ENCODE results near the gene ZNF213. TPM values are rescaled to one million over a fixed set of nuclear protein-coding genes. Genes with fewer than 3 reads are reported as not detected.
"Not testable (repeated sequence)": the region's sequence is repeated elsewhere in the genome, so short reads cannot be mapped to it uniquely, and the experiment has no call there.

ZNF213 gene
- total RNA-seq, 1 donor from 2014 or later = 4.3 TPM

DNA sequence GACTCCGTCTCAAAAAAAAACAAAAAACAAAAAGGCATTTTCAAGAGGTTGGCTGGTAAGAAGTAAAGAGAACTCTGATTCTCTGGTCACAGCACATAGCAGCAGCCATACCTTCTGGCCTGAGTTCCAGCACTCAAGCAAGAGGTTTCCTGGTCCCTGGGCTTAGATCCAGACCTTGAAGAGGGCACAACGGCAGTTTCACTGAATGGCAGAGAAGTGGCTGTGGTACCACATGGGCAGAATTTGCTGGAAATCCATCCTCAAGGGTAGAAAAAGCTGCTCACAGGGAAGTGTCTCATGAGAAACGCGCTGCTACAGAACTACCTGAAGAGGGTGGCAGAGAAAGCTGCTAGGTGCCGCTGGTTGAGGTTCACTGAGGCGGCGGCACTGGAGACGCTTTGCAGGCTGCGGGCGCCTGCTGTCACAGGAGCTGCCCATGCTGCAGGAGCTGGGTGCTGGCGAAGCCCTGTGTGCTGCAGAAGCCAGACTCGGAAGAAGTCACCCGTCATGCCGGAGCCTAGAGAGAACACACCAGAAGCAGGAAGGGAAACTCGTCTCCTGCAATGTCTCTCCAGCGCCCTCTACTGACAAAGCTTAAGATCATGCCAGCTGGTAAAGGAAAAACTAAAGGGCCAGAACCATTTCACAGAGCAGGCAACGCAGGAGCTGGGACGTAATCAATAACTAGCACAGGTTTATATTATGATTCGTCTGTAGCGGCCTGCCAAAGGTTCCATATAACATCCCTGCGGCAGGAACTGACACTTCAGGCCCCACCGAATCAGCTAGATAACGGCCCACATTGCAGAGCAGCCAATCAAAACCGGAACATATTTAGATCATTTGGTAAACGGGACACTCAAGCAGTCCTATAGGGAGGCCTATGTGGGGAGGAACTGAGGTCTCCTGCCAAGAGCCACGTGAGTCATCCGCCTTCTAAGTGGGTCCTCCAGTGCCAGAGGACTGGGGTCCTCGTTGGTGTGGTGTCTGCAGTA, 5.4 kb upstream of the ZNF213 start:
- DNase-seq (ENCODE audit: low read depth) = peak; percentile 89

DNA sequence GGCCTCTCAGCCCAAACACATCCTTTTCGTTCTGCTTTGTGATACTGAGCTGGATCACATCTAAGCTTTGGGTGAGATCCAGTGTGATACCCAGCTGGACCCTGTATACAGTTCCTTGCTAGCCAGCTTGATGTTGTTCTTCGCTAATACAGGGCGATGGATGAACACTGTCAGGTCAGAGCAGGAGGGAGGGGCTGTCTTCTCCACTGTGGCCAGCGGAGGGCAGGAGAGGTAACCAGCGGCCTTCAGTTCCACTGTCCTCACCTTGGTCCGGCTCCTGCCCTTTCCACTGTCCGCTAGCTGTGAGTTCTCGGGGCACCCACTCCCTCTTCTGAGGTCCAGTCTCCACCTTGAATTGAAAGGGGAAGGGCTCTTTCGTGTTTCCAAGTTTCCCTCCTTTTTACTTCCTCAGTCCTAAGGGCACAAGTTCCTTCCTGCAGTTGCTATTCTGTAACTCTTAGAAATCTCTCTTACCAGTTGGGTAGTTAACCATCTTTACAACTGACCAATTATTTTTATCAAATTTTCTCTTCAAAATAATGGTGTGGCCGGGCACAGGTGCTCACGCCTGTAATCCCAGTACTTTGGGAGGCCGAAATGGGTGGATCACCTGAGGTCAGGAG, 3.0 kb upstream of the ZNF213 start:
- peak; percentile 47 for DNase-seq (ENCODE audit: low read depth)

DNA sequence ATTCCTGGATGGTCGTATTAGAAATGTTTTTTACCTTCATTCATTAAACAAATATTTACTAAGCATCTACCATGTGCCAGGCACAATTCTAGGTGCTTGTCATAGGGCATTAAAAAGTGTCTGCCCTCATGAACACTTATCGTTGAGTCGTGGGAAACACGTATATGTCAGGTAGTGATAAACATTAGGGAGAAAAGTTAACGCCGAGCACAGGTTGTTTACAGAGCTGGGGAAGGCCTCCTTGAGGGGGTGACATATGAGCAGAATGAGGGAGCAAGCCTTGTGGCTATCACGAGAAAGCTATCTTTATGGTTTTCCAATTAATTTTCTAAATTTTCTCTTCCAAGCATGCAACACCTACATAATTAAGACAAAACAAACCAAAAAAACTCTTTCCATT, 985 bp upstream of the ZNF213 start:
- no peak for DNase-seq (ENCODE audit: low read depth)

DNA sequence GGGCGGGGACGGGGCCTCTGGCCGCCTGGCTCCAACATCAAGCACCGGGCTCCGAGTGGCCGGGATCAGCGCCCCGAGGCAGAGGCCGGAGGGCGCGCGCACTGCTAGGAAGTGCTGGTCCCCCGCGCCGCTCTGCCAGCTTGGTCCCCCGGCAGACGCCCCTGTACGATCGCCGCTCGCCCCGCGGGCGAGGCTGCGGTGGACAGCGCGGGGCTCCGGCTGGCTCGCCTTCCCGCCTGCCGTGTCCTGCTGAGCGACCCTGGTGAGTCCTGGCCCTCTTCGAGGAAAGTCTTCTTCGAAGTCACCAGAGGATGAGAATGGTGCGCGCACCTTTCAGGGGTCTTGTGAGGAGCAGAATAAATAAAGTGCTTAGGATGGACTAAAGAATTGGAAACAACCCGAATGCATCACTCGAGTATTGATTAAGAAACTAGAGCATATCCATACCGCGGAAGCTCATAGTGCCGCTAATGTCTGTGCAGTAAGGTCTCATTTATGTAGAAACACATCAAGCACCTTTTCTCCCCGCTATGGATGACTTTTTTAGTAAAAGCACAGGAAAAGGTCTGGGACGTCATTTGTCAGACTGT, 392 bp downstream of the ZNF213 start:
- DNase-seq (ENCODE audit: low read depth) = no peak

DNA sequence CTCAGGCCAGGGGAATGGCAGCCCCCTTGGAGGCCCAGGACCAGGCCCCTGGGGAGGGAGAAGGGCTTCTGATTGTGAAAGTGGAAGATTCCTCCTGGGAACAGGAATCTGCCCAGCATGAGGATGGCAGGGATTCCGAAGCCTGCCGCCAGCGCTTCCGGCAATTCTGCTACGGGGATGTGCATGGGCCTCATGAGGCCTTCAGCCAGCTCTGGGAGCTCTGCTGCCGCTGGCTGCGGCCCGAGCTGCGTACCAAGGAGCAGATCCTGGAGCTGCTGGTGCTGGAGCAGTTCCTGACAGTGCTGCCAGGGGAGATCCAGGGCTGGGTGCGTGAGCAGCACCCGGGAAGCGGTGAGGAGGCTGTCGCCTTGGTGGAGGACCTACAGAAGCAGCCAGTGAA, 2.4 kb downstream of the ZNF213 start:
- no peak for DNase-seq (ENCODE audit: low read depth)

DNA sequence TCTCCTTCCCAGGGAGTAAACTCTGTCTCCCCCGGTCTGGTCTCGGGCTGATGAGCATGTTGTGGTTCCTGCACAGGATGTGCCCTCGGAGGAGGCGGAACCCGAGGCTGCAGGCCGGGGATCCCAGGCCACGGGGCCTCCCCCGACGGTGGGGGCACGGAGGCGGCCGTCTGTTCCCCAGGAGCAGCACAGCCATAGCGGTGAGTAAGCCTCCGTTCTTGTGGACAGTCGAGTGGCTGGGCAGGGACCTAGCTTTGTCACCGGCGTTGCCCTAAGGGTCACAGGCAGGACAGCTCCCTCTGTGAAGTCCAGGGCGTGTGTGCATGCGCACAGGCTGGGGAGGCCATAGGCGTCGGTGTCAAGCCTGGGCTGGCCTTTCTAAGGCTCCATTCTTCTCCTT, 3.5 kb downstream of the ZNF213 start:
- no peak for DNase-seq (ENCODE audit: low read depth)

DNA sequence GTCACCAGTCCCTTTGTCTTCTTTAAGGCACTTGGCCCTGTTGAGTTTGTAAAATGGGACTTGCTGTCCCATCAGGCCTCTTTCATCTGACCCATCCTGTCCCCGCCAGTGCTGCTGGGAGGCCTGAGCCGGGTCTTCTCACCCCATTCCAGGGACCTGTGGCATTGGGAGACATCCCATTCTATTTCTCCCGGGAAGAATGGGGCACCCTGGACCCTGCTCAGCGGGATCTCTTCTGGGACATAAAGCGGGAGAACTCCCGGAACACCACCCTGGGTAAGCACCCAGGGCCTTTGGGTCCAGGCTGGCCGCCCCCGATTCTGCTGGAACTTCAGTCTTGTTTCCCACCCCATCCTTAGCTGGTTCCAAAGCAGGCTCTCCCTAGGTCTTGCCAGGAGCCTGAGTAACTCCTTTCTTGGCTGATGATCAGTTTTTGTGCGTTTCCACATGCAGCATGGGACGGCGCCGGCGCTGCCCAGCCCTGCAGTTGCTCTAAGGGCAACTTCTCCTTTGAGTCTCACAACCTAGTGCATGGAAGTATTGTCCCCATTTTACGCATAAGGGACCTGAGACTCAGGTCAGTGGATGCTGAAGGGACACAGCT, 4.1 kb downstream of the ZNF213 start:
- no peak for DNase-seq (ENCODE audit: low read depth)

DNA sequence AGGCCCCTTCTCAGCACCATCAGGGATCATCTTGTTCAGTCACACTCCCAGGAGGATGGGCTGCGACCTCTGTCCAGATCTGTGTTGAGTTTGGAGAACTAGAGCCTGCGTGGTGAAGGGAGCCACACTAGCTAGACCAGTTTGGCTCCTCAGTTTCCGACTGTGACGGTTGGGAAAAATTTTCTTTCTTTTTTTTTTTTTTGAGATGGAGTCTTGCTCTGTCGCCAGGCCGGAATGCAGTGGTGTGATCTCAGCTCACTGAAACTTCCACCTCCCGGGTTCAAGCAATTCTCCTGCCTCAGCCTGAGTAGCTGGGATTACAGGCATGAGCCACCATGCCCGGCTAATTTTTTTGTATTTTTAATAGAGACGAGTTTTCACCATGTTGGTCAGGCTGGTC, 4.7 kb downstream of the ZNF213 start:
- not testable (repeated sequence) for DNase-seq (ENCODE audit: low read depth)

DNA sequence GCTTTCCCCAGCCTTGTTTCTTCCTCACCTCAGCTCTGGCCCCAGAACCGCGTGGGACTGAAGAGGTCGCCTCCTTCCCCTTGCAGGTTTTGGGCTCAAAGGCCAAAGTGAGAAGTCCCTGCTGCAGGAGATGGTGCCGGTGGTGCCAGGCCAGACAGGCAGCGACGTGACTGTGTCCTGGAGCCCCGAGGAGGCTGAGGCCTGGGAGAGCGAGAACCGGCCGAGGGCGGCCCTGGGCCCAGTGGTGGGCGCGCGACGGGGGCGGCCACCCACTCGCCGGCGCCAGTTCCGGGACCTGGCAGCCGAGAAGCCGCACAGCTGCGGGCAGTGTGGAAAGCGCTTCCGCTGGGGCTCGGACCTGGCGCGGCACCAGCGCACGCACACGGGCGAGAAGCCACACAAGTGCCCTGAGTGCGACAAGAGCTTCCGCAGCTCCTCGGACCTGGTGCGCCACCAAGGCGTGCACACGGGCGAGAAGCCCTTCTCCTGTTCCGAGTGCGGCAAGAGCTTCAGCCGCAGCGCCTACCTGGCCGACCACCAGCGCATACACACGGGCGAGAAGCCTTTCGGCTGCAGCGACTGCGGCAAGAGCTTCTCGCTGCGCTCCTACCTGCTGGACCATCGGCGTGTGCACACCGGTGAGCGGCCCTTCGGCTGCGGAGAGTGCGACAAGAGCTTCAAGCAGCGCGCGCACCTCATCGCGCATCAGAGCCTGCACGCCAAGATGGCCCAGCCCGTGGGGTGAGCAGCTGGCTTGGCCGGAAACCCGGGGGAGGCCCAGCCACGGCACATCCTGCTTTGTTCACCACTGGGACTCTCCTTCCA, 6.0 kb downstream of the ZNF213 start:
- no peak for DNase-seq (ENCODE audit: low read depth)

DNA sequence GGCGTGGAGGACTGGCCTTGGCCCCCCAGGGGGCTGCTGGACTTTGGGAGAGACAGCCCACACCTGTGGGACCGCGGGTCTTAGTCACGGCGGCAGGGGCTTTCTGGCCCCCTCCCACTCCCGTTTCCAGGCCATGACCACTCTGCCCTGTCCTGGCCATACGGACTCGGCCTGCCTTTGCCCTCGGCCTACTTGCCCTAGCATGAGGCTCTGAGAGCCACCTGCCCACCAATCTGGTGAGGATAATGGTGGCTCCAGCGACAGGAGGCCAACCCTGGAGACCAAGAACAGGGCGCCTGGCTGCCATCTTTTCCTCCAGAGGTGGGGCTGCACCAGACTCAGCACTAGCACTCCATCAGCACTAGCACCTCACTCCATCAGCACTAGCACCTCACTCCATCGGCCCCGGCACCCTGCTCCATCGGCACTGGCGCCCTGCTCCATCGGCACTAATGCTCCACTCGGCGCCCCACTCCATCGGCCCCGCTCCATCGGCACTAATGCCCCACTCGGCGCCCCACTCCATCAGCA, 7.0 kb downstream of the ZNF213 start:
- no peak for DNase-seq (ENCODE audit: low read depth)

DNA sequence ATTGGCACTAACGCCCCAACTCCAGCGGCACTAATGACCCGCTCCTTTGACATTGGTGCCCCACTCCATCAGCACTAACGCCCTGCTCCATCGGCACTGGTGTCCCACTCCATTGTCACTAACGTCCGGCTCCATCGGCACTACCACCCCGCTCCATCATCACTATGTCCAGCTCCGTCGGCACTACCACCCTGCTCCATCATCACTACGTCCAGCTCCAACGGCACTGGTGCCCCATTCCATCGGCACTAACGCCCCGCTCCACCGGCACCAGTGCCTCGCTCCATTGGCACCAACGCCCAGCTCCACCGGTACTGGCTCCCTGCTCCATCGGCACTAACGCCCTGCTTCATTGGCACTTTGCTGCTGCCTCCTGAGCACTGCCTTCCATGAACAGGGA, 7.5 kb downstream of the ZNF213 start:
- no peak for DNase-seq (ENCODE audit: low read depth)

DNA sequence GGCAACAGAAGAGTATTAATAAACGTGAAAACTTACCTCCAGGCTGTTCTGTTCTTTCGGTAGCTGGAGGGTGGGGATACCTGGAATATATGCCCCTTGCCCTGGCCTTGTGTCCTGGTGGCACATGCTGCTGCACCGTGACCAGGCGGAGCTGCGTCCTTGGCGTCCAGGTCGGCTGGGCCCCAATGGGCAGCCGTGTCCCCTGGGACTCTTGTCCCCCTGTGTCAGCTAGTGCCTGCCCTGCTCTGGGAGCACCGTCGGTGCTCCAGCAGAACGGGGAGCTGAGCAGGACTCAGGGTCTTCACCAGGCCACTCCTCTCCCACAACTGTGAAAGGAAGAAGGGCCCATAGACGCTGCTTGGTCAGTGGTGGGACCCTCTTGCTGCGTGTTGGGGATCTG, 7.9 kb downstream of the ZNF213 start:
- no peak for DNase-seq (ENCODE audit: low read depth)

DNA sequence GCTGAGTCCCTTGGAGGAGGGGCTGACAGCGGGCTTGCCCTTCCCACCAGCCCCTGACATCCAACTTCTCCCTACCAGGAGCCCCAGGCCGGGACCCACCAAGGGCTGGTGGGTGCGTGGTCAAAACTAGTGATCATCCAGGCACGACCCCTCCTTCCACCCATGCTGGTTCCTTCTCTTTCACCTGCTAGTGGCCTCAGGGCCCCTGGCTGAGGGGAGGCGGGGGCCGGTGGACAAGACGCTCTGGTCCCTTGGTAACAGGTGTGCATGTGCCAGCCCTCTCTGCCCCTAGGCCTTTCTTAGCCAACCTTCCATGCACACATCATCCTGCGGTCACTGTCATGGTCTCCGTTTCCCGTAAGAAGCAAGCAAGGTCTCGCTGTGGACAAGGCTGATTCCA, 8.4 kb downstream of the ZNF213 start:
- DNase-seq (ENCODE audit: low read depth) = no peak

DNA sequence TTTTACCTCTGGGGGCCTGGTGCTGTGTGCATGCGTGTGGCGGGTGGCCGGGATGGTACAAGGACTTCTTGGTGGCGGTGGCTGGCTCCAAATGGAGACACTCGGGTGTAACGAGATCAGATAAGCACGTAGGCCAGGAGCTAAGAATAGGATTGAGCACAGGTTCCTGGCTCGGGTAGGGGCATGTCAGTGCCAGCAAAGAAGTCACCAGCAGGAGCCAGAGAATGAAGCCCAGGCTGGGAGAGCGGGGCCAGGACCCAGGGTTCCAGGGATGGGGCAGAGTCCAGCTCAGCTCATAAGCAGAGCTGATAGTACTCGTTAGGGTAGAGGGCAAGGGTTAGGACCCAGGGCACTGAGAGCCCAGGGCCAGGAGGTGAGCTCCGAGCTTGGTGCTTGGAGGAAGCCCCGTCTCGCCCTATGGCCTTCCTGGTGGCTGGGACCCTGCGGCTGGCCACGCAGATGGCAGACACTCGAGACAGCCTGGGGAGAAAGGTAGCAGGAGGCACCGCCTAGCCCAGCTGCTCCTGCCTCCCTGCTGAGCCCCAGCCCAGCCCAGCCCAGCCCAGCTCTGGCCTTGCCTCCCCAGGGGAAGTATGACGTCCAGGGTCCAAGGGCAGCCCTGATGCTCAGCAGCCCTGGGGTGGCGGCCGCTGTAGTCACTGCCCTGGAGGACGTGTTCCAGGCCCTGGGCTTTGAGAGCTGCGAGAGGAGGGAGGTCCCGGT, 8.9 kb downstream of the ZNF213 start:
- peak; percentile 48 for DNase-seq (ENCODE audit: low read depth)

DNA sequence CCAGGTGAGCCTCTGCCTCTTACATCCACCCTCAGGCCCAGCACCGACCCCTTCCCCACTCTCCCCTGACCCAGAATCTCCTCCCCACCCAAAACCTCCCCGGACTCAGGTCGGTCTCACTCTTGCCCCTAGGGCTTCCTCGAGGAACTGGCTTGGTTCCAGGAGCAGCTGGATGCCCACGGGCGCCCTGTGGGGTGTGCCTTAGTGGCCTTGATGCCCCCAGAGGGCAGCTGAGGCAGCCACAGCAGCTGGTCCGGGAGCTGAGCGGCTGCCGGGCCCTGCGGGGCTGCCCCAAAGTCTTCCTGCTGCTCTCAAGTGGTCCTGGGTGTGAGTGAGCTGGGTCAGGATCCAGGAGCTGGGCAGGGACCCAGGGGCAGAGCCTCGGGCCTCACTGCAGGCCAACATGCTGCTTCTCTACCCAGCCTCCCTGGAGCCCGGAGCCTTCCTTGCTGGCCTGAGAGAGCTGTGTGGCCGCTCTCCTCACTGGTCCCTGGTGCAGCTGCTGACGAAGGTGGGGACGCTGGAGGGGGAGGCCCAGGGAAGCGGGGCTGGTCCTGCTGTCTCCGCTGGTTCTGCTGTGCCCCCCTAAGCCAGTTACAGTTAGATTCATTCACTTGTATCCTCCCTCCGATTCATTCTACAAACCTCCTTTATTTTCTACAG, 9.6 kb downstream of the ZNF213 start:
- DNase-seq (ENCODE audit: low read depth) = peak; percentile 65

DNA sequence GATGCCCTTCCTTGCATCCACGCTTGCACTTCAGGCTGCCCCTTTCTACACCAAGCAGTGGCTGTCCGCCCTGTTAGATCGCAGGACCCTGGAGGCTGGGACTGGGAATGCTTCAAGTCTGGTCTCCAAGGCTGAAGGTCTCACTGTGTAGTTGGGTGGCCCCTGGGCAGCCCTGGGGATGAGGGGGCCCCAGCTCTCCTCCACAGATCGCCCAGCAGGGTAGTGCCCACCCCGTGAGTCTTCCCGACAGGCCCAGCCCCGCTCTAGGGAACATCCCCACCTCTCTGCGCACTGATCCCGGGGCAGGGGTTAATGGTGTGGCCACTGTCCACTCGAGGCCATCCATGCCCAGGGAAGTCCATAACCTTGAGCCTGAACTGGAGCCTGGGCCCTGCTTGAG, 10.3 kb downstream of the ZNF213 start:
- no peak for DNase-seq (ENCODE audit: low read depth)

DNA sequence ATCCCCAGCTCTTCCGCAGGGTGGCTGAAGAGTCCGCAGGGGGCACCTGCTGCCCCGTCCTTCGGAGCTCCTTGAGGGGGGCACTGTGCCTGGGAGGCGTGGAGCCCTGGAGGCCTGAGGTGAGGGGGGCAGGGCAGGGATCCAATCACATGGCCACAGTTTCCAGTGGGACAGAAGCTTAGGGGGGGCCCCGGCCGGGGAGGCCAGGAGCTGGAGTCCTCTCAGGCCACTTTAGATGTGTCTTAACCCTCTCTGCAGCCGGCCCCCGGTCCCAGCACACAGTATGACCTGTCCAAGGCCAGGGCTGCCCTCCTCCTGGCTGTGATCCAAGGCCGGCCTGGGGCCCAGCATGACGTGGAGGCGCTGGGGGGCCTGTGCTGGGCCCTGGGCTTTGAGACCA, 10.8 kb downstream of the ZNF213 start:
- no peak for DNase-seq (ENCODE audit: low read depth)

DNA sequence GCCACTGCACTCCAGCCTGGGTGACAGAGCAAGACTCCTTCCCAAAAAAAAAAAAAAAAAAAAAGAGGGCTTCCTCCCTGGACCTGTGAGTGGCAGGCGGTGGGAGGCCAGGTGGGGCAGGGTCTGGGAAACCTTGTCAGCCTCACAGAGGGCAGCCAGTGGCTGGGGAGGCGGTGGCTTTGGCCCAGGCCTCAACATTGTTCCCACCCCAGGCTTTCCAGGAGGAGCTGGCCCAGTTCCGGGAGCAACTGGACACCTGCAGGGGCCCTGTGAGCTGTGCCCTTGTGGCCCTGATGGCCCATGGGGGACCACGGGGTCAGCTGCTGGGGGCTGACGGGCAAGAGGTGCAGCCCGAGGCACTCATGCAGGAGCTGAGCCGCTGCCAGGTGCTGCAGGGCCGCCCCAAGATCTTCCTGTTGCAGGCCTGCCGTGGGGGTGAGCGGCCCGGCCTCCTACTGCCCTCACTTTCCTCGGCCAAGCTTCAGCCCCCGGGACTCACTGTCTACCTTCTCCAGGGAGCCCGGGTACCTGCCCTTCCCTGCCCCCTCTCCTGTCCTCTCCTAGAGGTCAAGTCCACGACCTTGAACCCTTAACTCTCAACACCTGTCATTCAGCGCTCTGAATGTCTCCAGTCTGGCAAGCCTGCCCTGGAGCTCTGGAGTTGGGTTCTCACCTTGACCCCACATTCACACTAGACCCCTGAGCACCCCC, 12.4 kb downstream of the ZNF213 start:
- no peak for DNase-seq (ENCODE audit: low read depth)

DNA sequence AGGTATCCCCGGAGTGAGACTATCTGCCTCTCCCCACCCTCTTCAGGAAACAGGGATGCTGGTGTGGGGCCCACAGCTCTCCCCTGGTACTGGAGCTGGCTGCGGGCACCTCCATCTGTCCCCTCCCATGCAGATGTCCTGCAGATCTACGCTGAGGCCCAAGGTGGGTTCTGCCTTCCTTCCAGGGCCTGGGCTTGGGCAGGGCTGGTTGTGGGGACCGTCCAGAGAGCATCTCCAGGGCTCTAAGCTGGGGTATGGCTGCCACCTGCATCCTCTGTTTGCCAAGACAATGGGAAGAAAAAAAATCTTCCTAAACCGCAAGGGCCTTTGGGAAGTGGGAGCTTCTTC, 12.9 kb downstream of the ZNF213 start:
- DNase-seq (ENCODE audit: low read depth) = no peak

All from myocyte (in vitro differentiated cells).